ENCODE data around the gene PTGS1. TPM values are rescaled to one million over a fixed set of nuclear protein-coding genes. Genes with fewer than 3 reads are reported as not detected.

PTGS1 gene
- total and polyA plus RNA-seq, 2 of the 13 experiments (the other 11 are each of a cell fraction or from before 2014, with no cell fraction given), result 0.07 to 0.08 TPM

DNA sequence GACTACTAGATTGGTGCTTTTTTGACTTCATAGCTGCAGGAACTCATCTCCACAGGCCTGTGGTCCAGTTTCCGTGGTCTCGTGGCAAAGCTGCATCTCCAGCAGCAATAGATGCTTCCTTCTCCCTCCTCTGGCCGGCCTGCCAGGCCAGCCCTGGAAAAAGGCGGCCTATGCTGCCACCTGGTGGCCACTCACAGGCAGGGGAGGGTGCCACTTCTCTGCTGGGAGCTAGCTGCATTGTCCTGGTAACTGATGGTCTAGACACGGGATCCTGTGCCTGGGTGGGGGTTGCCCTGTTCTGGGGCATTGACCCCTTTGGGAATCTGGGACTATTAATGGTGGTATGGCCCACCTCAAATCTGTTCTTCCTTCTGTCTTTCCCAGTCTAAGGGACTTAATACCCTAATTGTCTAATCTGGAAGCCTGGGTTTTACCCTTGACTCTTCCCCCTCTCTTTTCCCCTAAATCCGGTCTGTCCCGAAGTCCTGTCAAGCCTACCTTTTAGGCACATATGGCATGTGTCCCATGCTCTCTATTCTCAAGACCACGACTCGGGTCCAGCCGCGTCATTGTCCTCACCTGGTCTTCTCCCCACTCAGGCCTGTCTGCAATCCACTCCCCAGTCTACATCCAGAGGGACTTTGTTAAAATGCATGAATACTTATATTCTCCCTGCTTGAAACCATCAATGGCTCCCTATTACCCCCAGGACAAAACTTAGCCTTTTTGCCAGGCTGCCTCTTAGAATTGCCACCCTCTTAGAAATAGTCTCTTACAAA, 20.1 kb upstream of the PTGS1 start (continued):
- TF ChIP-seq, protein P1, sequence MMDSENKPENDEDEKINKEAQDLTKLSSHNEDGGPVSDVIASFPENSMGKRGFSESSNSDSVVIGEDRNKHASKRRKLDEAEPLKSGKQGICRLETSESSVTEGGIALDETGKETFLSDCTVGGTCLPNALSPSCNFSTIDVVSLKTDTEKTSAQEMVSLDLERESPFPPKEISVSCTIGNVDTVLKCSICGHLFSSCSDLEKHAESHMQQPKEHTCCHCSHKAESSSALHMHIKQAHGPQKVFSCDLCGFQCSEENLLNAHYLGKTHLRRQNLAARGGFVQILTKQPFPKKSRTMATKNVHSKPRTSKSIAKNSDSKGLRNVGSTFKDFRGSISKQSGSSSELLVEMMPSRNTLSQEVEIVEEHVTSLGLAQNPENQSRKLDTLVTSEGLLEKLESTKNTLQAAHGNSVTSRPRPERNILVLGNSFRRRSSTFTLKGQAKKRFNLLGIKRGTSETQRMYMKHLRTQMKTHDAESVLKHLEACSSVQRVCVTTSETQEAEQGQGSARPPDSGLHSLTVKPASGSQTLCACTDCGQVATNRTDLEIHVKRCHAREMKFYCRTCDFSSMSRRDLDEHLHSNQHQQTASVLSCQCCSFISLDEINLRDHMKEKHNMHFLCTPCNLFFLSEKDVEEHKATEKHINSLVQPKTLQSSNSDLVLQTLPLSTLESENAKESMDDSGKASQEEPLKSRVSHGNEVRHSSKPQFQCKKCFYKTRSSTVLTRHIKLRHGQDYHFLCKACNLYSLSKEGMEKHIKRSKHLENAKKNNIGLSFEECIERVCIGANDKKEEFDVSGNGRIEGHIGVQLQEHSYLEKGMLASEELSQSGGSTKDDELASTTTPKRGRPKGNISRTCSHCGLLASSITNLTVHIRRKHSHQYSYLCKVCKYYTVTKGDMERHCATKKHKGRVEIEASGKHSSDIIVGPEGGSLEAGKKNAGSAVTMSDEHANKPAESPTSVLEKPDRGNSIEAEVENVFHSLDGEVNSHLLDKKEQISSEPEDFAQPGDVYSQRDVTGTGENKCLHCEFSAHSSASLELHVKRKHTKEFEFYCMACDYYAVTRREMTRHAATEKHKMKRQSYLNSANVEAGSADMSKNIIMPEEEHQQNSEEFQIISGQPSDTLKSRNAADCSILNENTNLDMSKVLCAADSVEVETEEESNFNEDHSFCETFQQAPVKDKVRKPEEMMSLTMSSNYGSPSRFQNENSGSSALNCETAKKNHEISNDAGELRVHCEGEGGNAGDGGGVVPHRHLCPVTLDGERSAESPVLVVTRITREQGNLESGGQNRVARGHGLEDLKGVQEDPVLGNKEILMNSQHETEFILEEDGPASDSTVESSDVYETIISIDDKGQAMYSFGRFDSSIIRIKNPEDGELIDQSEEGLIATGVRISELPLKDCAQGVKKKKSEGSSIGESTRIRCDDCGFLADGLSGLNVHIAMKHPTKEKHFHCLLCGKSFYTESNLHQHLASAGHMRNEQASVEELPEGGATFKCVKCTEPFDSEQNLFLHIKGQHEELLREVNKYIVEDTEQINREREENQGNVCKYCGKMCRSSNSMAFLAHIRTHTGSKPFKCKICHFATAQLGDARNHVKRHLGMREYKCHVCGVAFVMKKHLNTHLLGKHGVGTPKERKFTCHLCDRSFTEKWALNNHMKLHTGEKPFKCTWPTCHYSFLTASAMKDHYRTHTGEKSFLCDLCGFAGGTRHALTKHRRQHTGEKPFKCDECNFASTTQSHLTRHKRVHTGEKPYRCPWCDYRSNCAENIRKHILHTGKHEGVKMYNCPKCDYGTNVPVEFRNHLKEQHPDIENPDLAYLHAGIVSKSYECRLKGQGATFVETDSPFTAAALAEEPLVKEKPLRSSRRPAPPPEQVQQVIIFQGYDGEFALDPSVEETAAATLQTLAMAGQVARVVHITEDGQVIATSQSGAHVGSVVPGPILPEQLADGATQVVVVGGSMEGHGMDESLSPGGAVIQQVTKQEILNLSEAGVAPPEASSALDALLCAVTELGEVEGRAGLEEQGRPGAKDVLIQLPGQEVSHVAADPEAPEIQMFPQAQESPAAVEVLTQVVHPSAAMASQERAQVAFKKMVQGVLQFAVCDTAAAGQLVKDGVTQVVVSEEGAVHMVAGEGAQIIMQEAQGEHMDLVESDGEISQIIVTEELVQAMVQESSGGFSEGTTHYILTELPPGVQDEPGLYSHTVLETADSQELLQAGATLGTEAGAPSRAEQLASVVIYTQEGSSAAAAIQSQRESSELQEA (CRISPR knock-in tag; IDR thresholded peaks at IDR 0.05; ENCODE audit: not compliant biosample characterization), result no peak
- TF ChIP-seq, protein P2, sequence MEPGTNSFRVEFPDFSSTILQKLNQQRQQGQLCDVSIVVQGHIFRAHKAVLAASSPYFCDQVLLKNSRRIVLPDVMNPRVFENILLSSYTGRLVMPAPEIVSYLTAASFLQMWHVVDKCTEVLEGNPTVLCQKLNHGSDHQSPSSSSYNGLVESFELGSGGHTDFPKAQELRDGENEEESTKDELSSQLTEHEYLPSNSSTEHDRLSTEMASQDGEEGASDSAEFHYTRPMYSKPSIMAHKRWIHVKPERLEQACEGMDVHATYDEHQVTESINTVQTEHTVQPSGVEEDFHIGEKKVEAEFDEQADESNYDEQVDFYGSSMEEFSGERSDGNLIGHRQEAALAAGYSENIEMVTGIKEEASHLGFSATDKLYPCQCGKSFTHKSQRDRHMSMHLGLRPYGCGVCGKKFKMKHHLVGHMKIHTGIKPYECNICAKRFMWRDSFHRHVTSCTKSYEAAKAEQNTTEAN (CRISPR knock-in tag; conservative IDR thresholded peaks at IDR 0.05), result no peak
- no peak for TF ChIP-seq ZNF530 (CRISPR knock-in tag; IDR thresholded peaks at IDR 0.05; ENCODE audit: low read depth)
- TF ChIP-seq ZNF781 (CRISPR knock-in tag; IDR thresholded peaks at IDR 0.05; ENCODE audit: borderline replicate concordance, not compliant biosample characterization), result no peak
- no peak for TF ChIP-seq SOX6 (IDR thresholded peaks at IDR 0.05)
- no peak for TF ChIP-seq SOX6 (CRISPR knock-in tag; IDR thresholded peaks at IDR 0.05)
- 0 out of 2 replicates have a peak, but pooled peaks have one; percentile 33 for TF ChIP-seq ZNF501 (CRISPR knock-in tag; IDR thresholded peaks at IDR 0.05)
- no peak for TF ChIP-seq SP4 (CRISPR knock-in tag; IDR thresholded peaks at IDR 0.05)
- no peak for TF ChIP-seq YEATS4 (CRISPR knock-in tag; IDR thresholded peaks at IDR 0.05; ENCODE audit: borderline replicate concordance)
- no peak for TF ChIP-seq ZNF672 (CRISPR knock-in tag; IDR thresholded peaks at IDR 0.05)
- no peak for TF ChIP-seq MED8 (CRISPR knock-in tag; IDR thresholded peaks at IDR 0.05; ENCODE audit: insufficient replicate concordance)
- TF ChIP-seq NFE2 (CRISPR knock-in tag; IDR thresholded peaks at IDR 0.05), result no peak
- TF ChIP-seq, protein P3, sequence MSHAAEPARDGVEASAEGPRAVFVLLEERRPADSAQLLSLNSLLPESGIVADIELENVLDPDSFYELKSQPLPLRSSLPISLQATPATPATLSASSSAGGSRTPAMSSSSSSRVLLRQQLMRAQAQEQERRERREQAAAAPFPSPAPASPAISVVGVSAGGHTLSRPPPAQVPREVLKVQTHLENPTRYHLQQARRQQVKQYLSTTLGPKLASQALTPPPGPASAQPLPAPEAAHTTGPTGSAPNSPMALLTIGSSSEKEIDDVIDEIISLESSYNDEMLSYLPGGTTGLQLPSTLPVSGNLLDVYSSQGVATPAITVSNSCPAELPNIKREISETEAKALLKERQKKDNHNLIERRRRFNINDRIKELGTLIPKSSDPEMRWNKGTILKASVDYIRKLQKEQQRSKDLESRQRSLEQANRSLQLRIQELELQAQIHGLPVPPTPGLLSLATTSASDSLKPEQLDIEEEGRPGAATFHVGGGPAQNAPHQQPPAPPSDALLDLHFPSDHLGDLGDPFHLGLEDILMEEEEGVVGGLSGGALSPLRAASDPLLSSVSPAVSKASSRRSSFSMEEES (CRISPR knock-in tag; IDR thresholded peaks at IDR 0.05), result no peak
- TF ChIP-seq, protein P4, sequence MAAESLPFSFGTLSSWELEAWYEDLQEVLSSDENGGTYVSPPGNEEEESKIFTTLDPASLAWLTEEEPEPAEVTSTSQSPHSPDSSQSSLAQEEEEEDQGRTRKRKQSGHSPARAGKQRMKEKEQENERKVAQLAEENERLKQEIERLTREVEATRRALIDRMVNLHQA (CRISPR knock-in tag; IDR thresholded peaks at IDR 0.05), result no peak
- no peak for TF ChIP-seq MAFF (IDR thresholded peaks at IDR 0.05; ENCODE audit: low read depth, low read length)
- TF ChIP-seq NFE2L2 (IDR thresholded peaks at IDR 0.05; ENCODE audit: low read length), result no peak
- 0 out of 2 replicates have a peak, but pooled peaks have one; percentile 35 for TF ChIP-seq ZSCAN31 (CRISPR knock-in tag; IDR thresholded peaks at IDR 0.05; ENCODE audit: low read depth)
- no peak for TF ChIP-seq SP5 (CRISPR knock-in tag; IDR thresholded peaks at IDR 0.05; ENCODE audit: borderline replicate concordance, low read depth)

All from HepG2 (cell line).